HG02870 (cell line): Measurements from ENCODE around the gene FGF2.
"Not testable (repeated sequence)": the region's sequence is repeated elsewhere in the genome, so short reads cannot be mapped to it uniquely, and the experiment has no call there.

ENCODE experiments used
- ATAC-seq: cut with Tn5 transposase; IDR thresholded peaks from one replicate; pipeline ENCODE4 v1.9.1; 2021; ENCODE audit warnings: mild to moderate bottlenecking, moderate library complexity; ENCODE audit not compliant: unreplicated experiment

The FGF2 gene

GRCh38 chr4:122812823-122813222 is 13.8 kb upstream of the FGF2 start:
- ATAC-seq: not testable (repeated sequence)

GRCh38 chr4:122814426-122814825 is 12.2 kb upstream of the FGF2 start:
- peak; percentile 100 for ATAC-seq

GRCh38 chr4:122815248-122815647 is 11.4 kb upstream of the FGF2 start:
- no peak for ATAC-seq

GRCh38 chr4:122816476-122816875 is 10.2 kb upstream of the FGF2 start:
- no peak for ATAC-seq

- ATAC-seq: no peak
Measured at GRCh38 chr4:122819708-122820449, 6.8 kb upstream of the FGF2 start.

GRCh38 chr4:122821092-122821491 is 5.5 kb upstream of the FGF2 start:
- no peak for ATAC-seq

GRCh38 chr4:122822466-122822865 is 4.2 kb upstream of the FGF2 start:
- ATAC-seq: no peak

- ATAC-seq: no peak
Measured at GRCh38 chr4:122823476-122823875, 3.2 kb upstream of the FGF2 start.

- ATAC-seq: no peak
Measured at GRCh38 chr4:122824616-122825015, 2.0 kb upstream of the FGF2 start.

- ATAC-seq: no peak
Measured at GRCh38 chr4:122826079-122826527, 528 bp upstream of the FGF2 start.

GRCh38 chr4:122827258-122827878 is 737 bp downstream of the FGF2 start:
- peak; percentile 31 for ATAC-seq

- ATAC-seq: peak; percentile 95
Measured at GRCh38 chr4:122827879-122828601, 1.4 kb downstream of the FGF2 start.

GRCh38 chr4:122830426-122831095 is 3.9 kb downstream of the FGF2 start:
- ATAC-seq: no peak

- ATAC-seq: no peak
Measured at GRCh38 chr4:122831515-122832196, 5.0 kb downstream of the FGF2 start.

GRCh38 chr4:122832732-122833131 is 6.1 kb downstream of the FGF2 start:
- ATAC-seq: no peak

- no peak for ATAC-seq
Measured at GRCh38 chr4:122833999-122834398, 7.4 kb downstream of the FGF2 start.

- no peak for ATAC-seq
Measured at GRCh38 chr4:122836941-122837340, 10.3 kb downstream of the FGF2 start.

- no peak for ATAC-seq
Measured at GRCh38 chr4:122838034-122838433, 11.4 kb downstream of the FGF2 start.

- ATAC-seq: no peak
Measured at GRCh38 chr4:122842392-122842791, 15.8 kb downstream of the FGF2 start.

GRCh38 chr4:122842984-122843531 is 16.4 kb downstream of the FGF2 start:
- no peak for ATAC-seq
